OCI-LY7 (cell line): Measurements from ENCODE around the gene KLF13. TPM values are rescaled to one million over a fixed set of nuclear protein-coding genes. Genes with fewer than 3 reads are reported as not detected.

Source experiments
- BruUV-seq: library from RNA; stranded (reverse); fragments of 400-500 nt; replicated peaks from 2 replicates; lab custom pipeline; 2021; lab: Mats Ljungman, UMichigan
- CTCF ChIA-PET: fragments of 300-600 bp; sonication (Branson Sonifier 250); formaldehyde crosslinking; loops from one replicate; lab custom pipeline; 2022; ENCODE audit warnings: antibody characterized with exemption; ENCODE audit not compliant: unreplicated experiment; lab: Charles Lee
- POLR2A ChIA-PET: fragments of 300-600 bp; sonication (Branson Sonifier 250); formaldehyde crosslinking; loops from one replicate; lab custom pipeline; 2022; ENCODE audit warnings: antibody characterized with exemption; lab: Charles Lee
- DNase-seq: peaks from one replicate; pipeline ENCODE4 v3.0.0-alpha.2; 2015; ENCODE audit warnings: low spot score
- H2AFZ ChIP-seq: fragments of 200-600 bp; sonication (generic), shearing (Covaris generic); 2 replicates; pipeline ENCODE4 v1.6.1; 2014; ENCODE audit warnings: mild to moderate bottlenecking, antibody characterized with exemption, low read length, moderate library complexity
- H3K27ac ChIP-seq: fragments of 200-600 bp; sonication (generic); 2 replicates; pipeline ENCODE4 v1.5.1; 2014; ENCODE audit warnings: mixed run types, low read depth, mild to moderate bottlenecking, moderate library complexity, low read length, inconsistent platforms; ENCODE audit not compliant: poor library complexity, severe bottlenecking
- H3K36me3 ChIP-seq: fragments of 200-600 bp; sonication (generic); 2 replicates; pipeline ENCODE4 v1.6.1; 2014; ENCODE audit warnings: mild to moderate bottlenecking, antibody characterized with exemption, low read length, moderate library complexity, mixed read lengths; ENCODE audit not compliant: insufficient read depth
- H3K4me1 ChIP-seq: fragments of 200-600 bp; sonication (generic); 2 replicates; pipeline ENCODE4 v1.5.1; 2014; ENCODE audit warnings: mild to moderate bottlenecking, low read length; ENCODE audit not compliant: insufficient read depth, poor library complexity, severe bottlenecking
- H3K4me2 ChIP-seq: fragments of 200-600 bp; sonication (generic); 2 replicates; pipeline ENCODE4 v1.6.1; 2014; ENCODE audit warnings: mild to moderate bottlenecking, low read length
- H3K4me3 ChIP-seq: fragments of 200-600 bp; sonication (generic); 2 replicates; pipeline ENCODE4 v1.5.1; 2014; ENCODE audit warnings: mild to moderate bottlenecking, low read depth, low read length; ENCODE audit not compliant: poor library complexity, severe bottlenecking
- H3K79me2 ChIP-seq: fragments of 200-600 bp; sonication (generic); 2 replicates; pipeline ENCODE4 v1.6.1; 2016; ENCODE audit warnings: low read depth, mild to moderate bottlenecking, low read length, moderate library complexity, mixed read lengths; ENCODE audit not compliant: insufficient read depth
- H3K9me2 ChIP-seq: fragments of 200-600 bp; sonication (generic); 2 replicates; pipeline ENCODE4 v1.6.1; 2016; ENCODE audit warnings: mild to moderate bottlenecking, low read length, mixed read lengths; ENCODE audit not compliant: insufficient read depth
- H3K9me3 ChIP-seq: fragments of 200-600 bp; sonication (generic); 2 replicates; pipeline ENCODE4 v1.6.1; 2014; ENCODE audit warnings: mild to moderate bottlenecking, mixed run types, low read length, mixed read lengths
- H4K20me1 ChIP-seq: fragments of 200-600 bp; sonication (generic); 2 replicates; pipeline ENCODE4 v1.6.1; 2014; ENCODE audit warnings: mild to moderate bottlenecking, antibody characterized with exemption, low read length, moderate library complexity, mixed read lengths; ENCODE audit not compliant: insufficient read depth
- EZH2phosphoT487 ChIP-seq: fragments of 200-600 bp; sonication (generic); IDR thresholded peaks from 2 replicates; pipeline ENCODE4 v1.6.1; 2018; ENCODE audit warnings: low read depth, borderline replicate concordance, mild to moderate bottlenecking, mixed run types, antibody characterized with exemption, low read length, moderate library complexity, mixed read lengths
- intact Hi-C: fragments of 100-400 bp; cut with micrococcal nuclease; formaldehyde crosslinking; loops from one replicate; pipeline ENCODE4 v1.10.0; 2022; ENCODE audit not compliant: unreplicated experiment
- total RNA-seq, 2 experiments: library from RNA; depleted of rRNA in 1 of 2; stranded (reverse); fragments of >200 nt in 1 of 2; shearing (Covaris generic) in 1 of 2; gene quantifications; 2 replicates each; pipeline ENCODE4 v1.2.3, GENCODE V29; 2014 to 2022
- TF ChIP-seq, protein P1 (sequence below): fragments of 200-600 bp; sonication (generic); conservative IDR thresholded peaks from 2 replicates; pipeline ENCODE4 v1.5.1; 2014; ENCODE audit warnings: mild to moderate bottlenecking, antibody characterized with exemption, low read length, moderate library complexity, mixed read lengths

KLF13 gene
- total RNA-seq, 2 experiments from 2014 or later = 63.2 to 64.6 TPM

DNA sequence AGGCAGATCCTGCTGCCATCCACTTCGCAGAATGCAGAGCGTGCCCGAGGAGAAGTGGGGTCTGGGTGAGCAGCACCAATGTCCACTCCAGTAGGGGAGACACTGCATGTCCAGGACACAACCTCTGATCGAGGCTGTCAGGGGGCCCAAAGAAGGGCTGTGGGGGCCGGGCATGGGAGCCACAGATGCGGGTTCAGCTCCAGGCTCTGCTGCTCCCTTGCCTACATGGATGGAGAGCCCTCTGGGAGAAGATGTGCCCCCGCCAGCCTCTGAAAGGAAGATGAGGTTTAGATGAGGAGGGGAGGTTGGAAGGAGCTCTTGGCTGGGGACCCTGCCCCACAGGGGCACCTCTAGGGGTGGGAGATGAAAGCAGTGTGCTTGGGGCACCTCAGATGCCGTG is 75.4 kb downstream of the KLF13 start:
- H3K4me2 ChIP-seq = no peak overlapping the region
- ChIA-PET POLR2A (no interaction called here), CTCF (no interaction called here)
- H3K4me1 ChIP-seq = peaks cover 18% of the 10 kb centered on the region
- H4K20me1 ChIP-seq = no peaks in the 10 kb centered on the region
- TF ChIP-seq EZH2phosphoT487 = no peak
- TF ChIP-seq, protein P1, sequence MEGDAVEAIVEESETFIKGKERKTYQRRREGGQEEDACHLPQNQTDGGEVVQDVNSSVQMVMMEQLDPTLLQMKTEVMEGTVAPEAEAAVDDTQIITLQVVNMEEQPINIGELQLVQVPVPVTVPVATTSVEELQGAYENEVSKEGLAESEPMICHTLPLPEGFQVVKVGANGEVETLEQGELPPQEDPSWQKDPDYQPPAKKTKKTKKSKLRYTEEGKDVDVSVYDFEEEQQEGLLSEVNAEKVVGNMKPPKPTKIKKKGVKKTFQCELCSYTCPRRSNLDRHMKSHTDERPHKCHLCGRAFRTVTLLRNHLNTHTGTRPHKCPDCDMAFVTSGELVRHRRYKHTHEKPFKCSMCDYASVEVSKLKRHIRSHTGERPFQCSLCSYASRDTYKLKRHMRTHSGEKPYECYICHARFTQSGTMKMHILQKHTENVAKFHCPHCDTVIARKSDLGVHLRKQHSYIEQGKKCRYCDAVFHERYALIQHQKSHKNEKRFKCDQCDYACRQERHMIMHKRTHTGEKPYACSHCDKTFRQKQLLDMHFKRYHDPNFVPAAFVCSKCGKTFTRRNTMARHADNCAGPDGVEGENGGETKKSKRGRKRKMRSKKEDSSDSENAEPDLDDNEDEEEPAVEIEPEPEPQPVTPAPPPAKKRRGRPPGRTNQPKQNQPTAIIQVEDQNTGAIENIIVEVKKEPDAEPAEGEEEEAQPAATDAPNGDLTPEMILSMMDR = no peak
- BruUV-seq = no TSS peak
- no peak overlapping the region for H3K4me3 ChIP-seq
- H3K79me2 ChIP-seq = no peaks in the 10 kb centered on the region
- H3K9me2 ChIP-seq = no peaks in the 10 kb centered on the region
- no peak overlapping the region for H3K27ac ChIP-seq
- H2AFZ ChIP-seq = no peak overlapping the region
- H3K9me3 ChIP-seq = no peaks in the 10 kb centered on the region
- intact Hi-C loops = no loop called here
- no peak for DNase-seq
- no peaks in the 10 kb centered on the region; the same call in 1 of the 2 replicates for H3K36me3 ChIP-seq

- no peak for DNase-seq
- intact Hi-C loops = no loop called here
- Histone ChIP-seq H2AFZ (no peak overlapping the region), H3K27ac (no peak overlapping the region), H4K20me1 (no peaks in the 10 kb centered on the region), H3K36me3 (no peaks in the 10 kb centered on the region; the same call in 1 of the 2 replicates), H3K4me3 (no peak overlapping the region), H3K79me2 (no peaks in the 10 kb centered on the region), H3K9me2 (no peaks in the 10 kb centered on the region), H3K4me1 (peaks cover 13% of the 10 kb centered on the region), H3K4me2 (no peak overlapping the region), H3K9me3 (no peaks in the 10 kb centered on the region)
- TF ChIP-seq, protein P1 = no peak
- TF ChIP-seq EZH2phosphoT487 = no peak
- ChIA-PET CTCF (no interaction called here), POLR2A (no interaction called here)
- no TSS peak for BruUV-seq
These were observed 75.9 kb downstream of the KLF13 start for GRCh38 chr15:31402511-31403056.

DNA sequence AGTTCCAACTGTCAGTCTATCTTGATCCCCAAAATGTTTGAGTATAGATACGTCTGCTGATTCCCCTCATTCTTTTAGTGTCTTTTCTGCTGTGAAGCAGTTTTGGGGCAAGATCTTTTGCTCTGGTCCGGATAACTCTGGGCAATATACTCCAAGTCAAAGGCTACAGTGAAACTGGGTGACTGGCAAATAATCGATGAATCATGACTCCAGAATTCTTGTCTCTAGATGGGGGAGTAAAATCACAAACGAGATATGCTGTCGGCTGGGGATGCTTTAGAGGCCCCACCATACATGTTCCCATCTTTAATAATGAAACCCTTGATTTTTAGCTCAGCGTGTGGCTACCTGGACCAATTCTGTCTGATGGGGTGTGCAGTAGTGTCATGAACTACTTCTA is 76.5 kb downstream of the KLF13 start:
- Histone ChIP-seq H3K4me3 (no peak overlapping the region), H4K20me1 (no peaks in the 10 kb centered on the region), H3K27ac (no peak overlapping the region), H3K9me3 (no peaks in the 10 kb centered on the region), H3K36me3 (no peaks in the 10 kb centered on the region; the same call in 1 of the 2 replicates), H3K4me1 (peaks cover 8% of the 10 kb centered on the region), H3K9me2 (no peaks in the 10 kb centered on the region), H2AFZ (no peak overlapping the region), H3K79me2 (no peaks in the 10 kb centered on the region), H3K4me2 (no peak overlapping the region)
- intact Hi-C loops = no loop called here
- ChIA-PET CTCF (no interaction called here), POLR2A (no interaction called here)
- BruUV-seq = no TSS peak
- TF ChIP-seq, protein P1 = no peak
- TF ChIP-seq EZH2phosphoT487 = no peak
- DNase-seq = no peak
